HEK293 (cell line): ENCODE data around the gene KLK3.
A peak's percentile ranks its signal among the peaks of the same experiment; 100 is the strongest.

ENCODE experiments used
- CTCF ChIA-PET: fragments of 350-600 bp; formaldehyde crosslinking; extraction: SDS; loops from one replicate; lab custom pipeline; 2021; ENCODE audit warnings: antibody characterized with exemption; lab: Yijun Ruan, JAX
- POLR2A ChIA-PET: fragments of 300-600 bp; formaldehyde crosslinking; extraction: SDS; loops from one replicate; lab custom pipeline; 2020; ENCODE audit warnings: antibody characterized with exemption, inconsistent platforms; lab: Yijun Ruan, JAX
- H3K27ac ChIP-seq: fragments of 200-500 bp; sonication (Bioruptor generic); 2 replicates; pipeline ENCODE4 v1.5.1; 2014; ENCODE audit warnings: low read depth, low read length, control low read depth, inconsistent platforms; ENCODE audit errors: extremely low read depth
- H3K36me3 ChIP-seq, 2 experiments: fragments of 200-500 bp in 1 of 2; sonication (Bioruptor generic) in 1 of 2; 1 replicate in 1 of 2; 2 replicates in 1 of 2; pipeline ENCODE4 v1.5.1; 2014 to 2017; ENCODE audit warnings: inconsistent platforms in 2 of 2, low read length in 2 of 2; ENCODE audit not compliant: control insufficient read depth in 2 of 2, insufficient read depth in 1 of 2
- H3K4me1 ChIP-seq: fragments of 200-500 bp; sonication (Bioruptor generic); 2 replicates; pipeline ENCODE4 v1.5.1; 2014; ENCODE audit warnings: mild to moderate bottlenecking, low read length, inconsistent platforms; ENCODE audit not compliant: control insufficient read depth, insufficient read depth
- H3K4me3 ChIP-seq: 2 replicates; pipeline ENCODE4 v1.5.1; 2011; ENCODE audit warnings: low read depth, mild to moderate bottlenecking, control low read depth, low read length, moderate library complexity
- H3K9me3 ChIP-seq: fragments of 200-500 bp; sonication (Bioruptor generic); 2 replicates; pipeline ENCODE4 v1.5.1; 2014; ENCODE audit warnings: low read depth, low read length, inconsistent platforms; ENCODE audit not compliant: control insufficient read depth, insufficient read depth
- KLF8 ChIP-seq: fragments of 450-650 bp; formaldehyde crosslinking; IDR thresholded peaks from 2 replicates; pipeline ENCODE4 v1.5.1; 2016; ENCODE audit warnings: missing biosample characterization, missing genetic modification characterization
- RBAK ChIP-seq: fragments of 450-650 bp; formaldehyde crosslinking; IDR thresholded peaks from 2 replicates; pipeline ENCODE4 v1.5.1; 2016; ENCODE audit warnings: missing biosample characterization, missing genetic modification characterization
- SETDB1 ChIP-seq: IDR thresholded peaks from one replicate; pipeline ENCODE4 v1.6.1; 2017; ENCODE audit warnings: mild to moderate bottlenecking, low read length, moderate library complexity, mixed read lengths; ENCODE audit not compliant: insufficient read length
- ZNF157 ChIP-seq: fragments of 450-650 bp; formaldehyde crosslinking; IDR thresholded peaks from 2 replicates; pipeline ENCODE4 v1.5.1; 2016; ENCODE audit warnings: missing biosample characterization, missing genetic modification characterization
- ZNF621 ChIP-seq: fragments of 450-650 bp; formaldehyde crosslinking; IDR thresholded peaks from 2 replicates; pipeline ENCODE4 v1.5.1; 2017; ENCODE audit warnings: missing biosample characterization, missing genetic modification characterization
- ZNF626 ChIP-seq: fragments of 450-650 bp; sonication (Bioruptor Pico); formaldehyde crosslinking; IDR thresholded peaks from 2 replicates; pipeline ENCODE4 v1.5.1; 2018; ENCODE audit warnings: missing biosample characterization, missing genetic modification characterization, inconsistent platforms
- ZNF707 ChIP-seq: fragments of 450-650 bp; formaldehyde crosslinking; IDR thresholded peaks from 2 replicates; pipeline ENCODE4 v1.5.1; 2016; ENCODE audit warnings: missing biosample characterization, missing genetic modification characterization
- ZNF843 ChIP-seq: fragments of 450-650 bp; formaldehyde crosslinking; IDR thresholded peaks from 2 replicates; pipeline ENCODE4 v1.5.1; 2016; ENCODE audit warnings: missing biosample characterization, missing genetic modification characterization
- ZXDB ChIP-seq: fragments of 450-650 bp; formaldehyde crosslinking; IDR thresholded peaks from 2 replicates; pipeline ENCODE4 v1.5.1; 2016; ENCODE audit warnings: missing biosample characterization, missing genetic modification characterization
- TF ChIP-seq, protein P1 (sequence below): fragments of 450-650 bp; formaldehyde crosslinking; IDR thresholded peaks from 2 replicates; pipeline ENCODE4 v1.5.1; 2016; ENCODE audit warnings: missing biosample characterization, missing genetic modification characterization
- TF ChIP-seq, protein P2 (sequence below): fragments of 450-650 bp; formaldehyde crosslinking; IDR thresholded peaks from 2 replicates; pipeline ENCODE4 v1.5.1; 2016; ENCODE audit warnings: missing biosample characterization, missing genetic modification characterization
- TF ChIP-seq, protein P3 (sequence below): fragments of 450-650 bp; formaldehyde crosslinking; IDR thresholded peaks from 2 replicates; pipeline ENCODE4 v1.5.1; 2016; ENCODE audit warnings: missing biosample characterization, missing genetic modification characterization, borderline replicate concordance
- TF ChIP-seq, protein P4 (sequence below): fragments of 450-650 bp; formaldehyde crosslinking; IDR thresholded peaks from 2 replicates; pipeline ENCODE4 v1.5.1; 2017; ENCODE audit warnings: missing biosample characterization, missing genetic modification characterization

Gene KLK3

DNA sequence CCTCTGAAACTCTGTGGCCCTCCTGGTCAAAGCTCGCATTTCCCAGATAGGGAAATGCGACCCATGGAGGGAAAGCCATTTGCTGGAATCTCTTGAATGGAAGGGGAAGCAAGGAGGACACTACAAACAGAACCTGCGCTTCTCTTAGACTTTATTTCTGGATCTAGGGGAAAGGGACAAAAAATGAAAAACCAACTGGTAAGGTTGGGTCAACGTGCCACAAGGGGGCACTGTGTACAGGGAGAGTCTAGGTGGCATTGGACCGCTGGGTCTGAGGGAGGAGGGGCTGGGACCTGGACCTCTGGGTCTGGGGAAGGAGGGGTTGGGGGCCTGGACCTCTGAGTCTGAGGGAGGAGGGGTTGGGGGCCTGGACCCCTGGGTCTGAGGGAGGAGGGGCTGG, 51.5 kb downstream of the KLK3 start:
- Histone ChIP-seq H3K9me3 (no peaks in the 10 kb centered on the region), H3K4me3 (no peak overlapping the region), H3K4me1 (no peaks in the 10 kb centered on the region; the same call in 1 of the 2 replicates), H3K27ac (no peak overlapping the region), H3K36me3 (no peaks in the 10 kb centered on the region)
- no peak for TF ChIP-seq KLF8 (tag by site-specific recombination)
- TF ChIP-seq, protein P1, sequence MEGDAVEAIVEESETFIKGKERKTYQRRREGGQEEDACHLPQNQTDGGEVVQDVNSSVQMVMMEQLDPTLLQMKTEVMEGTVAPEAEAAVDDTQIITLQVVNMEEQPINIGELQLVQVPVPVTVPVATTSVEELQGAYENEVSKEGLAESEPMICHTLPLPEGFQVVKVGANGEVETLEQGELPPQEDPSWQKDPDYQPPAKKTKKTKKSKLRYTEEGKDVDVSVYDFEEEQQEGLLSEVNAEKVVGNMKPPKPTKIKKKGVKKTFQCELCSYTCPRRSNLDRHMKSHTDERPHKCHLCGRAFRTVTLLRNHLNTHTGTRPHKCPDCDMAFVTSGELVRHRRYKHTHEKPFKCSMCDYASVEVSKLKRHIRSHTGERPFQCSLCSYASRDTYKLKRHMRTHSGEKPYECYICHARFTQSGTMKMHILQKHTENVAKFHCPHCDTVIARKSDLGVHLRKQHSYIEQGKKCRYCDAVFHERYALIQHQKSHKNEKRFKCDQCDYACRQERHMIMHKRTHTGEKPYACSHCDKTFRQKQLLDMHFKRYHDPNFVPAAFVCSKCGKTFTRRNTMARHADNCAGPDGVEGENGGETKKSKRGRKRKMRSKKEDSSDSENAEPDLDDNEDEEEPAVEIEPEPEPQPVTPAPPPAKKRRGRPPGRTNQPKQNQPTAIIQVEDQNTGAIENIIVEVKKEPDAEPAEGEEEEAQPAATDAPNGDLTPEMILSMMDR (tag by site-specific recombination): 0 out of 2 replicates have a peak, but pooled peaks have one; percentile 22
- POLR2A ChIA-PET: interaction anchor here (0.6 kb wide), 1 partner anchor 18 kb away, joined by 3 read pairs; no protein-coding TSS in a partner anchor
- CTCF ChIA-PET: interaction anchor here (0.6 to 1.7 kb wide), 24 partner anchors 8 to 489 kb away, joined by 3 to 32 read pairs (median 4); partner anchors contain the start of gene KLK2

DNA sequence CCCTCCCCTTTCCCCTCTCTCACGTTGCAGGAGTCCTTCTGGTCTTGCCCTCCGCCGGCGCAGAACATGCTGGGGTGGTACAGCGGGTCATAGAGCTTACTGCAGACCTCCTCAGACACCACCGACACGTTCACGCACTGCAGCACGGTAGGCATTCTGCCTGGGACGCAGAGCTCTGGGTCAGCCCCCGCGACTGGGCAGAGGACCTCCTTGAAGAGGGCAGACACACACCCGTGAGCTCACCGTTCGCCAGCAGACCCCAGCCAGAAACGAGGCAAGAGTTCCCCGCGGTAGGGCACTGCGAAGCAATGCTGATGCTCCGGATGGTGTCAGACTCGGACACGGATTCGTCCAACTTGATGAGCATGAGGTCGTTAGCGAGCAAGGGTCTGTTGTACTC, 53.6 kb downstream of the KLK3 start:
- no peaks in the 10 kb centered on the region for H3K9me3 ChIP-seq
- TF ChIP-seq SETDB1 (no peak), ZNF157 (tag by site-specific recombination) (no peak), RBAK (tag by site-specific recombination) (no peak), ZXDB (no peak), ZNF621 (tag by site-specific recombination) (no peak), ZNF707 (tag by site-specific recombination) (no peak), ZNF843 (tag by site-specific recombination) (no peak), ZNF626 (tag by site-specific recombination) (no peak)
- TF ChIP-seq, protein P2, sequence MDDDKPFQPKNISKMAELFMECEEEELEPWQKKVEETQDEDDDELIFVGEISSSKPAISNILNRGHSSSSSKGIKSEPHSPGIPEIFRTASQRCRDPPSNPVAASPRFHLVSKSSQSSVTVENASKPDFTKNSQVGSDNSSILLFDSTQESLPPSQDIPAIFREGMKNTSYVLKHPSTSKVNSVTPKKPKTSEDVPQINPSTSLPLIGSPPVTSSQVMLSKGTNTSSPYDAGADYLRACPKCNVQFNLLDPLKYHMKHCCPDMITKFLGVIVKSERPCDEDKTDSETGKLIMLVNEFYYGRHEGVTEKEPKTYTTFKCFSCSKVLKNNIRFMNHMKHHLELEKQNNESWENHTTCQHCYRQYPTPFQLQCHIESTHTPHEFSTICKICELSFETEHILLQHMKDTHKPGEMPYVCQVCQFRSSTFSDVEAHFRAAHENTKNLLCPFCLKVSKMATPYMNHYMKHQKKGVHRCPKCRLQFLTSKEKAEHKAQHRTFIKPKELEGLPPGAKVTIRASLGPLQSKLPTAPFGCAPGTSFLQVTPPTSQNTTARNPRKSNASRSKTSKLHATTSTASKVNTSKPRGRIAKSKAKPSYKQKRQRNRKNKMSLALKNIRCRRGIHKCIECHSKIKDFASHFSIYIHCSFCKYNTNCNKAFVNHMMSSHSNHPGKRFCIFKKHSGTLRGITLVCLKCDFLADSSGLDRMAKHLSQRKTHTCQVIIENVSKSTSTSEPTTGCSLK: no peak
- TF ChIP-seq, protein P3, sequence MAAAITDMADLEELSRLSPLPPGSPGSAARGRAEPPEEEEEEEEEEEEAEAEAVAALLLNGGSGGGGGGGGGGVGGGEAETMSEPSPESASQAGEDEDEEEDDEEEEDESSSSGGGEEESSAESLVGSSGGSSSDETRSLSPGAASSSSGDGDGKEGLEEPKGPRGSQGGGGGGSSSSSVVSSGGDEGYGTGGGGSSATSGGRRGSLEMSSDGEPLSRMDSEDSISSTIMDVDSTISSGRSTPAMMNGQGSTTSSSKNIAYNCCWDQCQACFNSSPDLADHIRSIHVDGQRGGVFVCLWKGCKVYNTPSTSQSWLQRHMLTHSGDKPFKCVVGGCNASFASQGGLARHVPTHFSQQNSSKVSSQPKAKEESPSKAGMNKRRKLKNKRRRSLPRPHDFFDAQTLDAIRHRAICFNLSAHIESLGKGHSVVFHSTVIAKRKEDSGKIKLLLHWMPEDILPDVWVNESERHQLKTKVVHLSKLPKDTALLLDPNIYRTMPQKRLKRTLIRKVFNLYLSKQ (tag by site-specific recombination): no peak
- TF ChIP-seq, protein P4, sequence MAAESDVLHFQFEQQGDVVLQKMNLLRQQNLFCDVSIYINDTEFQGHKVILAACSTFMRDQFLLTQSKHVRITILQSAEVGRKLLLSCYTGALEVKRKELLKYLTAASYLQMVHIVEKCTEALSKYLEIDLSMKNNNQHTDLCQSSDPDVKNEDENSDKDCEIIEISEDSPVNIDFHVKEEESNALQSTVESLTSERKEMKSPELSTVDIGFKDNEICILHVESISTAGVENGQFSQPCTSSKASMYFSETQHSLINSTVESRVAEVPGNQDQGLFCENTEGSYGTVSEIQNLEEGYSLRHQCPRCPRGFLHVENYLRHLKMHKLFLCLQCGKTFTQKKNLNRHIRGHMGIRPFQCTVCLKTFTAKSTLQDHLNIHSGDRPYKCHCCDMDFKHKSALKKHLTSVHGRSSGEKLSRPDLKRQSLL (tag by site-specific recombination): no peak
- TF ChIP-seq, protein P1 (tag by site-specific recombination): no peak
- H3K4me1 ChIP-seq: peaks cover 3% of the 10 kb centered on the region
- H3K4me3 ChIP-seq: no peak overlapping the region
- ChIA-PET POLR2A (no interaction called here), CTCF (interaction anchor here (0.8 to 5.9 kb wide), 8 partner anchors 13 to 188 kb away, joined by 3 to 50 read pairs (median 3); no protein-coding TSS in a partner anchor)
- no peak overlapping the region for H3K27ac ChIP-seq
- H3K36me3 ChIP-seq: no peaks in the 10 kb centered on the region
